Measurements from ENCODE around the gene TMEM233.
A peak's percentile ranks its signal among the peaks of the same experiment; 100 is the strongest.

Gene TMEM233

DNA sequence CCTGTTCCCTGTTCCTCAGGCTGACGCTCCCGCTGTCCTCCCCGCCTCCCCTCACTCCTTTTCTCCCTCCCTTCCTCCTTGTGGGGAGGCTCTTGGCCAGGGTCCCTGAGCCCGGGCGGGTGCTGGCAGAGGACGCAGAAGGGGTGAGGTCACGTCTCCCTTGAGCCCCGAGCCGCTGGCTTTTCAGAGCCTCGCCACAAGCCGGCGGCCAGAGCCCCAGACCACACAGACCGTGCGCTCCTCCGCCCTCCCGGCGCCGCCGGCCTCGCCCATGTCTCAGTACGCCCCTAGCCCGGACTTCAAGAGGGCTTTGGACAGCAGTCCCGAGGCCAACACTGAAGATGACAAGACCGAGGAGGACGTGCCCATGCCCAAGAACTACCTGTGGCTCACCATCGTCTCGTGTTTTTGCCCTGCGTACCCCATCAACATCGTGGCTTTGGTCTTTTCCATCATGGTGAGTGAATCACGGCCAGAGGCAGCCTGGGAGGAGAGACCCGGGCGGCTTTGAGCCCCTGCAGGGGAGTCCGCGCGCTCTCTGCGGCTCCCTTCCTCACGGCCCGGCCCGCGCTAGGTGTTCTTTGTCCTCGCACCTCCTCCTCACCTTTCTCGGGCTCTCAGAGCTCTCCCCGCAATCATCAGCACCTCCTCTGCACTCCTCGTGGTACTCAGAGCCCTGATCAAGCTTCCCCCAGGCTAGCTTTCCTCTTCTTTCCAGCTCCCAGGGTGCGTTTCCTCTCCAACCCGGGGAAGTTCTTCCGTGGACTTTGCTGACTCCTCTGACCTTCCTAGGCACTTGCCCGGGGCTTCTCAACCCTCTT, at the start of gene TMEM233:
TSS of gene TMEM233 (plus strand) at position 197 of the 821 bp plus-strand sequence. CDS start at position 272, 75 bp downstream.
- DNase-seq, result peak; percentile 31

- peak; percentile 71 for DNase-seq
Observed at GRCh38 chr12:119544765-119545625, 48.6 kb upstream of the TMEM233 start.

- DNase-seq, result no peak
Observed at GRCh38 chr12:119546340-119546739, 47.2 kb upstream of the TMEM233 start.

GRCh38 chr12:119547001-119547400, 46.6 kb upstream of the TMEM233 start:
- no peak for DNase-seq

DNA sequence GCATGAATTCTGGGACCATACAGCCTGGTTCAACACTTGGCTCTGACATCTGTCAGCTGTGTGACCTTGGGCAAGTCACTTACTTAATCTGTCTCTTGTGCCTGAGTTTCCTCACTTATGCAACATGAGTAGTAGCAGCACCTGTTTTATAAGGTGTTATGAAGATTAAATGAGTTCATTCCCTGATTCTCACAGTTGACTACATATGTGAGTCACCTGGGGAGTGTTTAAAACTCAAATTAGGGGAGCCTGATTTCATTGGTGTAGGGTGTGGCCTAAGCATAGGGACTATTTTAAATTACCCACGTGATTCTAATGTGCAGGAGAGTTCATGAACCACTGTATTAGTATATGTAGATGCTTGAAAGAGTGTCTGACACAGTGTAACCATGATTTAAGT, 36.7 kb upstream of the TMEM233 start:
- DNase-seq, result no peak

GRCh38 chr12:119565404-119565803, 28.2 kb upstream of the TMEM233 start:
- DNase-seq, result no peak

DNA sequence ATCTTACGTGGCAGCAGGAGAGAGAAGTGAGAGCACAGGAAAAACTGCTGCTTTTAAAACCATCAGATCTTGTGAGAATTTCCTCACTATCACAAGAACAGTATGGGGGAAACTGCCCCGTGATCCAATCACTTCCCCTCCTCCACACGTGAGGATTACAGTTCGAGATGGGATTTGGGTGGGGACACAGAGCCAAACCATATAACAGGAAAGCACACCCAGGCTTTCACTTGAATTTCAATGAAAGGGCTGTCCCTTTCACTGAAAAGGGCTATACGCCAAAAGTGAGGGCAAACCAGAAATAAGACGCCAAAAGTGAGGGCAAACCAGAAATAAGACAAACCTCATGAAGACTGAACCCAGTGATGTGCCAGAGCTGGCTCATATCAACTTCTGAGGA, 22.8 kb upstream of the TMEM233 start:
- DNase-seq, result no peak

GRCh38 chr12:119573086-119573485, 20.5 kb upstream of the TMEM233 start:
- DNase-seq, result no peak

- no peak for DNase-seq
Observed at GRCh38 chr12:119574255-119574654, 19.3 kb upstream of the TMEM233 start.

GRCh38 chr12:119576118-119576810, 17.3 kb upstream of the TMEM233 start:
- no peak for DNase-seq

- no peak for DNase-seq
Observed at GRCh38 chr12:119576915-119577314, 16.7 kb upstream of the TMEM233 start.

DNA sequence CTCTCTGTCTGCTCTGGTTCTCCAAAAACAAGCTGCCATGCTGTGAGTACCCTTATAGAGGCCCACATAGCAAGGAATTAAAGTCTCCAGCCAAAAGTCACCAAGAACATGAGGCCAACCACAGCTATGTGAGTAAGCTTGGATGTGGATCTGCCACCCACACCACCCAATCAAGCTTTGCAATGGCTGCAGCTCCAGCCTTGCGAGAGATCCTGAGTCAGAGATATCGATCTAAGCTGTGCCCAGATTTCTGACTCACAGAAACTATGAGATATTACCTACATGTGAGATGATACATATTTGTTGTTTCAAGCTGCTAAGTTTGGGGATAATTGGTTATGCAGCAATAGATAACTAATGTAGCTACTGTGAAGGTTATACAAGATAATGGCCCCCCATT, 15.5 kb upstream of the TMEM233 start:
- no peak for DNase-seq

DNA sequence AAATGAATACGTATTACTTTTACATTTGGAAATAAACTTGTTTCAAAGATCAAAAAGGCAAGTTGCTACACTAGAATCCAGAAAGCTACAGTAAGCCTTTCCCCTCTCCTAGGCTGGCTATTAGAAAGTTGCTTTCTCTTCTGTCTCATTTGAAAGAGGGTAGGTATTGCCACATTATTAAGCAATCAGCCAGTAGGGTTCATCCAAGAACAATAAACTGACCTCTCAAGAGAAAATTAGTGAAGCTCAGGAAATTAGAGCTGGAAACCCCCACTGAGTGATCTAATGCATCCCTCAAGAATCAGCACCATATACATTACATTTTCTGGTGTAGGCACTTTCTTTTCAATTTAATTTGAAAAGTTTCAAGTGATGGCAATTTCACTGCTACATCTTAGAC, 4.5 kb upstream of the TMEM233 start:
- DNase-seq, result no peak

GRCh38 chr12:119589634-119590033, 3.9 kb upstream of the TMEM233 start:
- no peak for DNase-seq

DNA sequence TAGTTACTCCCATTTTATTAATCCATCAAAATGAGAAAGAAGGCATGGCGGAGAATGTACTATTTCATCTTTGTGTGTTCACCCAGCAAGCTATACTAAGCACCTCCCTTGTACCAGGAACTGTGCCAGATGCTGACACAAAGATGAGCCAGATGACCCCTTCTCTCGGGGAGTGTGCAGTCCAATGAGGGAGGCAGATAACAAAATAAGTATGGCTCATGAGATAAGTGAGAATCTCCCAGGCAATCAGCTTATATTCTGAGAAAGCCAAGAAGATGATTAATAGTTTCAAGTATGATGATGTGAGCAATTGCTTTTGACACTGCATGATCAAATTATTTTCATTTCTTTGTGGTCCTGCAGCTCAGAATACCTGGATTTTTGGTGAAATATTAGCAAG, 1.3 kb upstream of the TMEM233 start:
- no peak for DNase-seq

DNA sequence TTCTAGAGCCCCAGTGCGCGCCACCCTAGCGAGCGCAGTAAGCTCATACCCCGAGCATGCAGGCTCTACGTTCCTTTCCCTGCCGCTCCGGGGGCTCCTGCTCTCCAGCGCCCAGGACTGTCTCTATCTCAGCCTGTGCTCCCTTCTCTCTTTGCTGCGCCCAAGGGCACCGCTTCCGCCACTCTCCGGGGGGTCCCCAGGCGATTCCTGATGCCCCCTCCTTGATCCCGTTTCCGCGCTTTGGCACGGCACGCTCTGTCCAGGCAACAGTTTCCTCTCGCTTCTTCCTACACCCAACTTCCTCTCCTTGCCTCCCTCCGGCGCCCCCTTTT, 791 bp downstream of the TMEM233 start:
- no peak for DNase-seq

GRCh38 chr12:119594772-119595445, 1.3 kb downstream of the TMEM233 start:
- DNase-seq, result no peak

DNA sequence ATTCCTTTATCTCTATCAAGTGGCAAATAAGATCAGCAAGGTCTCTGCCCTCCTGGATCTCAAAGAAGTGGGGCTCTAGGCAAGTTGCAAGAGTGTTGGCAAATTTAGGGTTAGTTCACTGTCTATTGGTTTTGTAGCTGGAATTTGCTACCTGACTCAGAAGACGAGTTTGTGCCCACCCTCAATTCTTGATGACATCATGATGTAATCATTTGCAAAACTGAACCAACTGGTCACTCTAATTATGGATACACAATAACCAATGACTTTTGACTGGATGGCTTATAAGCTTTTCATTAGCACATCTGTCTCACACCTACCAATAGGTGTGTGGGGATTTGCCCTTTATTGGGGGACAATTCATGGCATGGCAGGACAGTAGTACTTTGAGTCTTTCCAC, 4.6 kb downstream of the TMEM233 start:
- no peak for DNase-seq

DNA sequence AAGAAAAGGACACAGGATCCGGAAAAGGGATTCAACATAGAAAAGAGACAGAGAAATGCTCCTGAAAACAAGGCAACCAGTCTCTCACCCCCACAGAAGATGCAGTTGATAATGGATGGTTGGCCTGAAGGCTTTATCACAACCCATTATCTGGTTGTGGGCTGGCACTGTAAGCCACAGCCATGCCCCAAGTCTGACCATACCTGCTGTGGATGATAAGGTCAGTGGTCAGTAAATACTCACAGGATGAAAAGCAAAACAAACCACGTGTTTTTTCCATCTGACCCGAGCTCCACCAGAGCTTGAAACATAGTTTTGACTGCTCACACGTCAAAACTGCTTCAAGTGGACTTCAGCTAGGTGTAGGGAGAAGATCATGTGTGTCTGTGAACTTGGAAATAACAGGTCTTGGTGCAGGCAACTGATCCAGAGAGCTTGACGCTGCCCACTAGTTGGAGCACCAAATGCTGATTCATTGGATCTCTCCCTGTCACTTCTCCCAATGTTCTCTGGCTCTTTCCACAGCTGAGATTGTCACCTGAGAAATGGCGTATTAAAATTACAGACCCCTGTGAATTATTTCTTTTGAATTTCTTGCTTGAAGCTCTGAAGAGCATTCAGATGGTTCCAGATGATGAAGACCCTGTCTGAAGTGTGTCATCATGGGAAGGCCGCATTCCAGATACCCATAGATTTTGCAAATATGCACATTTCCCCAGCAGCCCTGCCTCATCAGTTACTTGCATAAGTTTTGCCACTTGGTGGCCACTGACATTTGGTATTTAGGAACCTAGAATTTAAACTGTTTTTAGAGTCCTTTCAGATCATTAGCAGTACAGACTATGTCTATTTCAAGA, 8.5 kb downstream of the TMEM233 start:
- DNase-seq, result no peak

- DNase-seq, result no peak
Observed at GRCh38 chr12:119602734-119603094, 9.1 kb downstream of the TMEM233 start.

GRCh38 chr12:119603767-119604166, 10.2 kb downstream of the TMEM233 start:
- no peak for DNase-seq

GRCh38 chr12:119609358-119609757, 15.8 kb downstream of the TMEM233 start:
- no peak for DNase-seq

All from NCI-H1105 treated with DMSO at 0.1 percent for 48 hours (cell line).